HG02623 (cell line): ENCODE results near the gene DKC1.

Experiments used
- ATAC-seq: cut with Tn5 transposase; IDR thresholded peaks from one replicate; pipeline ENCODE4 v1.9.1; 2021; ENCODE audit warnings: moderate library complexity; ENCODE audit not compliant: unreplicated experiment

The DKC1 gene

DNA sequence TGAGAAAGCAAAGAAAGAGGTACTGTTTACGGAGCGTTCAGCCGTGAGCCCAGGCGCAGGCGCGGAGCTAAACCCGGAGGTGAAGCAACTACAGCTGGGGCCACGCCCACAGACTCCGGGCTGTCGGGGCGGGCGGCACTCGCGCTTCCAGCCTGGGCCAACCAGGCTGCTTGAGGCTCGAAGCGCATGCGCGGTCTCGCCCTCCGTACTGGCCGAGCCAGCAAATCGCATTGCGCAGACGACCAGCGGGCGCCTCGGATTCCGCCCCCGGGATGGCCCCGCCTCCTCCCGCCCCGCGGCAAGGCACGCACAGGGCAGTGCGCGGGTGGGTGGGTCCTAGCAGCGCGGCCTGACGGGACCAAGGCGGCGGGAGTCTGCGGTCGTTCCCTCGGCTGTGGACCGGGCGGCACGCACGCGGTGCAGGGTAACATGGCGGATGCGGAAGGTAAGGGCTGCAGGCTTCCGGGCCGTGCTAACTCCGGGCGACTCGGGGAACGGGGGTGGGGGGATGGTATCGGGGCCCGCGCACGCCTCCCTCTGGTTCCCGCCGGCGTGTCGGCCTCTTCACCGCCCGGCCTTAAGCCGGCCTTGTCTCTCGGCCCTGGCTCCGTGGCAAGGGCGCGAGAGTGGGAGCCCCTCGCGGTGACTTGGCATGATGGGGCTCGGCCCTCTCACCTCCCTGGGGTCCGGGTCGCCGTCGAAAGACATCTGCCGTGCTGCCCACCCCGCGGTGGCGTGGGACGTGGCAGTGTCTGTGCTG, at the start of gene DKC1:
DKC1 (plus strand) TSS at position 328 of the 760 bp plus-strand sequence; CDS start at position 430, 102 bp downstream.
- peak; percentile 86 for ATAC-seq

- ATAC-seq, result no peak
Observed at GRCh38 chrX:154714925-154715324, 47.7 kb upstream of the DKC1 start.

DNA sequence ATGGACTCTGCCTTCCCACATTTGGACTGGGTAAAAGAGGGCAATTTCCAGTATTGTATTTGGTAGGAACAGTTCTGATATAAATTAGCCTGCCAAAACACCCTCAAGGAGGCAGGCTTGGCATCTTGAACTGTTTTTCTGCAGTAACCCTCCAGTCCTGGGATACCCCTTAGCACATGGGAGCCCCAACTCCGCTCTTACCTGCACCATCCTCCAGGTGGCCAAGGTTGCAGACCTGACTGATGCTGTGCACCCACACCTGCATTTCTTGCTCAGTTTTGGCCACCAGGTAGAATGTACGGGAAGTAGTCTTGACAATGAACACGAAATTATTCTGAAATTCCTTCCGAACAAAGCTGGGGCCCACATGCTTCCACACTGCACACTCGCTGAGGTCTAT, 46.8 kb upstream of the DKC1 start:
- ATAC-seq, result no peak

DNA sequence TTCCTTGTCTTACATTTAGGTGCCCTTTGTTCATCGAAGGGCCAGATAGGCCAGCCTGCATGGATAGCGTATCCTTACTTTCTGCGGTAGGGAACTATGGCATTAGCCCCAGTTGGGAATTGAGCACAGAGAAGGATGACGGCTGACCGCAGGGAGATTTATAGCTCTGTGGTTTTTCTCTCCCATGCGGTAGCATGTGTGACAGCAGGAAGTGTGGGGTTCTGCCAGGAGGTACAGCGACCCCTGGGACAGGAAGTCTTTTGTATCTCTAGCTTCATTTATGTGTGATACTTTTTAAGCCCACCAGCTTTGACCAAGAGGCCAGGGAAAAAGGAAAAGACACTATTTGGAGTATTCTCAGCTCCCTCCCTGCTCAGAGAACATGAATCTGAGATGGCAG, 44.8 kb upstream of the DKC1 start:
- no peak for ATAC-seq

DNA sequence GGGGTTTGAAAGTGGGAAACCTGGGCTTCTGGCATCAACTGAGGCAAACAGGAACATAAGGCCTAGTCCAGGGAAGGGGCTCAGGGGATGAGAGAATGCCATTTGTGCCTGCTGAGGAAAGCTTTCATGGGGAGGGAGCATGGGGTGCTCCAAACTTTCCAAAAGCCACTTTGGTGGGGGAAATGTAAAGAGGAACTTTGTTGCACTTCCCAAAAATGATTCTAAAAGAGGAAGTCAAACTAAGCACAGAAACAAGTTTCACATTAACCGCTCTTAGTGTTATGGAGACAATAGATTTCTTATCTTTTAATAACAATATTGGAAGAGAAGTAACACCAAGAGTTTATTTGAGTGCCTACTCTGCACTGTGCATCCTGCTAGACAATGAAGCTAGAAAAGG, 44.0 kb upstream of the DKC1 start:
- no peak for ATAC-seq

GRCh38 chrX:154719132-154719675, 43.5 kb upstream of the DKC1 start:
- no peak for ATAC-seq

DNA sequence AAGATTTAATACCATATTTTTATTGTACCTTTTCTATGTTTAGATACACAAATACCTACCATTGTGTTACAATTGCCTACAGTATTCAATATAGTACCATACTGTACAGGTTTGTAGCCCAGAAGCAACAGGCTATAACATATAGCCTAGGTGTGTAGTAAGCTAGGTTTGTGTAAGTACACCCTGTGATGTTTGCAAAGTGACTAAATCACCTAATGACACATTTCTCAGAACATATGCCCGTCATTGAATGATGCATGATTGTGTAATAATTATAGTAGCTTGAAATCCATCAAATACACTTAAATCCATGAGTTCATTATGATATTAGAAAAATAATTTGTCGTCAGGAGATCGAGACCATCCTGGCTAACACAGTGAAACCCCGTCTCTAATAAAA, 42.6 kb upstream of the DKC1 start:
- no peak for ATAC-seq

GRCh38 chrX:154721155-154721554, 41.5 kb upstream of the DKC1 start:
- ATAC-seq, result no peak

DNA sequence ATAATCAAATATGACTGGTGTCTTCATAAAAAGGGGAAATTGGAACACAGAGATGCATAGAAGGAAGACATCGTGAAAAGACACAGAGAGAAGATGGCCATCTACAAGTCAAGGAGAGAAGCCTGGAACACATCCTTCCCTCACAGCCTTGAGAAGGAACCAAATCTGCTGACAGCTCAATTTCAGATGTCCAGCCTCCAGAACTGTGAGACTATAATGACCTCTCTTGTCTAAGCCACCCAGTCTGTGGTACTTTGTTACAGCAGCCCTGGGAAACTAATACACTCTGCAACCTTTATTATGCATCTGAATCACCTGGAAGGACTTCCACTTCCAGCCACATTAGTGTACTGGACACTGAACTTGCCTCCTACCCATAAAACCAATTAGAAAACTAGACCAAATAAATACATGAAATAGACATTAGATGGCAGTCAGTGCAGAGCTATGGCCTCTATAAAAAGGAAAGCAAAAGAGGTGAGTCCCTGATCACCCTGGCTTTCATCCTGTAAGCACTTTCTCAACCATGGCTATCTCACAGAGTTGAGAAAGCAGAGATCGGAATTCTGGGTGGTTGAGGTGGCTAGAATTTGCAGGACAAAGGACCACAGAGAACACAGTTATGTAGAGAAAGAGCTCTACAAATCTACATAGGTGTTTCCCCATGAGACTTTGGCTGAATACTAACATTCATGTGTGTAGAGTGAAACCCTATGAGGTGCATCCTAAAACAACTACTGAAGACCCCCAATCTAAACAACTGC, 37.5 kb upstream of the DKC1 start:
- ATAC-seq, result no peak

- ATAC-seq, result no peak
Observed at GRCh38 chrX:154727418-154727817, 35.2 kb upstream of the DKC1 start.

GRCh38 chrX:154727871-154728270, 34.8 kb upstream of the DKC1 start:
- ATAC-seq, result no peak

DNA sequence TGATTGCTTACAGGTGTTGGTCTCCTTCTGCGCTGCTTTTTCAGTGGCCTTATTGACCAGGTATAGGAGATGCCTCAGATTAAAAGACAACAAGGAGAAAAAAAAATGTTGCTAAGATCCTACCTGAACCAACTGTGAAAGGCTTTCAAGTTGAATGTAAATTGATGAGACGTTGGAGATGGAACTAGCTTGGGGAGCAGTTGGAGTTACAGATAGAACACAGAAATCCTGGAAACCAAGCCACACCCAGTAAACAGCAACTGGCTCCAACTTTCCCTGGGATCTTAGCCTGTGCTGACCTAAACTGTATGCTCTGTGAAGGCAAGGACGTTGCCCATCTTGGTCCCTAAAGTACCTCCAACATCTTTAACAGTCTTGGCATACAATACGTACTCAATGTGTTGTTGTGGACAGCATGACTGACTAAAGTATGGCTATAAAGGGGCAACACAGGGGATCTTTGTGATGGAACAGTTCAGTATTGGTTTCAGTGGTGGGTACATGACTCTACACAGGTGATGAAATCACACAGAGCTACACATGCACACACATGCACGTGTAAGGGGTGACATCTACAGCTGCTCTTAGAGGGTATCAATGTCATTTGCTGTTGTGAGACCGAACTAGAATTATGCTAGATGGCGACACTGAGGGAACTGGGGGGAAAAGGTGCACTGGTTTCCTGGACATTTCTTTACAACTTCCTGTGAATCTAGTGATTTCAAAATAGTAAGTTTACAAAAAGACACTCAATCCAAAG, 34.1 kb upstream of the DKC1 start:
- ATAC-seq, result no peak

DNA sequence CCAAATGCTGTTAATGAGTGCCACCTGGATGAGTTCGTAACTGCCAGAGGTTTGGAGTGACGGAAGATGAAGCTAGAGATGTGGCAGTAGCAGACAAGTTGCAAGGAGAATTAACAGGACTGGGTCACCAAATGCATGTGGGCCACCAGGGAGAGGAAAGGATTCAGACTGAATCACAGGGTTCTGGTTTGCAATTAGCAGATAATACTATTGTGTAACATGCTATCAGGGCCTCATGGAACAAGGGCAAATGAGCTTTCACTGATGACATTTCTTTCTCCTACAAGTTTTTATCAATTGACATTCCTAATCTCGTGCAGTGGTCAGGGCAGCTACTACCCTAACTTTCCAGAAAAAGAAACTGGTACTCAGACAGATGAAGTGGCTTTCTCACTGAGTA, 33.2 kb upstream of the DKC1 start:
- ATAC-seq, result no peak

DNA sequence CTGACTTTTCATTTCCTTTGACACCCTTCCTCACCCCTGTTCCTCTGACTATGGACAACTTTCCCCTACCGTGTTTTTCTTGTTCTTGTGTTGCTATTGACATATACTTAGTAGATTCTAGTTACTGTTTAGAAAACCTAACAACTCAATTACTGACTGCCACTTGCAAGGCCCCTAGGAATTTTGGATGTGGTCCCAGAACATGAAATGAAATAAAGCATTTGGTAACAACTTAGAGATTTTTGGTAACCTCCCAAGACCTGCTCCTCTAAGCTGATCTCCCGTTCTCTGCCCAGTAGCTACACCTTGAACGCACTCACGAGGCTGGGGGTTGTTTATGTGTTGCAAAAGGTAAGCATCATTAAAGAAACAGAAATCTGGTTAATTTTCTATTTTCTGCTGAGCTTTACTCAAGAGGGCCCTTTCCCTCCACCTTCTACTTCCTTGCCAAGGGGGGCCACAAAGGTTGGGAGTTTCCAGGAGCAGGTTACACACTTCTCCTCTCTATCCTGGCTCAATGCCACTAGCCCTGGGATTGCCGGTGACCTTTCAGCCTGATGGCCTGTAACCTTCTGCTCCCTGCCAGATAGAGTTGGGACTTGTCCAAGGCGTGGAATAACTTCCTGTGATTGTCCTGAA, 32.3 kb upstream of the DKC1 start:
- no peak for ATAC-seq

- ATAC-seq, result no peak
Observed at GRCh38 chrX:154731184-154731583, 31.5 kb upstream of the DKC1 start.

GRCh38 chrX:154731881-154732280, 30.8 kb upstream of the DKC1 start:
- no peak for ATAC-seq

- ATAC-seq, result no peak
Observed at GRCh38 chrX:154732421-154733065, 30.1 kb upstream of the DKC1 start.

DNA sequence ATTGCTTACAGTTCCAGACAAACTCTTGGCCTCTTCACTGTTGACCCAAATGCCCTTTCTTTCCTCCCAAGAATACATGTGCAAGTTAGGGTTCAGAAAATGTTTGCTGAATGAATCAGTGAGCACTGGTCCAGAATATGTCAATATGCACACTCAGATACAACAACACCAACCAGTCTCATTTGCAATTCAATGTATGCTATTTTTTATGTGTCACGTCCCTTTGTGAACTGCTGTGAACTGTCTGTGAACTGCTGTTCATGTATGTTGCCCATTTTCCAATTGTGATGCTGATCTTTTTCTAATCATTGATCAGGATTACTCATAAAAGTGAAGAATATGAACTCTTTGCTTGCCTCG, 29.6 kb upstream of the DKC1 start:
- no peak for ATAC-seq

DNA sequence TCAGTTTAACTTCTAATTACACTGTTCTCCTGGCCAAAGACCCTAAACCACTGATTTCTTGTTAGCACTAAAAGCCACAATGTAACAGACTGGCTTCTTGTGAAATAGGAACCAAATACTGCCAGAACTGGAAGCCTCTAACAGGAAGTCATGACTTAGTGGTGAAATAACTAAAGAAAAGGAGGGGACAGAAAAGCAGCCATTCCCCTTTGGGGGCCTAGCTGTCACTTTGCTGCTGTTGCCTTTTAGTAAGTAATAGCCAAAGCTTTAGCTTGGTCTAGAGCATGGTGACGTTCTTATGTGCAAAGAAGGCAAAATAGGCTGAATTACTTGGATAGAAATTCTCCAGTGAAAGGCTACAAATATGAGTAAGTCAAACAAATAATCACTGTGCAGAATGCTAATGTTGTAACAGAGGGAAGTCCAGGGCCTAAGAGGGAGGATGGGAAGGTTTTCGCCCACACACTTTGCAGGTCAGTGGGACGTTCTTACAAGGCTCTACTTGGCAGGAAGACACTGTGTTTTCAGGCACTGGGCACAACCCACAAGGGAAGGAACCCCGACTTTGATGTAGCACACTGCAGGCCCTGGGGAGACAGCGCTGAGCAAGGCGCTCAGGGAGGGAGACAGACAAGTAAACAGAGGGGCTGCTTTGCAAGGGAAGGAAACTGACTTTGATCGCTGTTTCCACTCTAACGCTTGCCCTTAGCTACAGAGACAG, 28.4 kb upstream of the DKC1 start:
- ATAC-seq, result peak; percentile 53
